GM21619 (cell line): ENCODE measurements around the gene COL1A2.

ENCODE experiments used
- ATAC-seq: cut with Tn5 transposase; IDR thresholded peaks from one replicate; pipeline ENCODE4 v1.9.1; 2021; ENCODE audit not compliant: unreplicated experiment

COL1A2 gene

GRCh38 chr7:94394437-94395140 is at the start of gene COL1A2:
Gene COL1A2 (plus strand): TSS chr7:94394895. CDS start chr7:94395032, 137 bp downstream.
- no peak for ATAC-seq

GRCh38 chr7:94345907-94346306 is 48.8 kb upstream of the COL1A2 start:
- no peak for ATAC-seq

GRCh38 chr7:94348142-94348541 is 46.6 kb upstream of the COL1A2 start:
- ATAC-seq, result no peak

- no peak for ATAC-seq
These were observed 44.0 kb upstream of the COL1A2 start for GRCh38 chr7:94350734-94351133.

GRCh38 chr7:94351703-94352102 is 43.0 kb upstream of the COL1A2 start:
- ATAC-seq, result no peak

- no peak for ATAC-seq
These were observed 41.8 kb upstream of the COL1A2 start for GRCh38 chr7:94352887-94353286.

GRCh38 chr7:94354953-94355352 is 39.7 kb upstream of the COL1A2 start:
- ATAC-seq, result no peak

GRCh38 chr7:94355454-94355853 is 39.2 kb upstream of the COL1A2 start:
- no peak for ATAC-seq

- ATAC-seq, result no peak
These were observed 37.6 kb upstream of the COL1A2 start for GRCh38 chr7:94357076-94357475.

GRCh38 chr7:94360926-94361325 is 33.8 kb upstream of the COL1A2 start:
- no peak for ATAC-seq

- ATAC-seq, result no peak
These were observed 32.4 kb upstream of the COL1A2 start for GRCh38 chr7:94362276-94362675.

GRCh38 chr7:94364816-94365215 is 29.9 kb upstream of the COL1A2 start:
- ATAC-seq, result no peak

- ATAC-seq, result no peak
These were observed 28.5 kb upstream of the COL1A2 start for GRCh38 chr7:94366163-94366562.

GRCh38 chr7:94366832-94367231 is 27.9 kb upstream of the COL1A2 start:
- no peak for ATAC-seq

GRCh38 chr7:94367949-94368348 is 26.7 kb upstream of the COL1A2 start:
- no peak for ATAC-seq

- ATAC-seq, result no peak
These were observed 26.3 kb upstream of the COL1A2 start for GRCh38 chr7:94368371-94368791.

GRCh38 chr7:94374231-94374630 is 20.5 kb upstream of the COL1A2 start:
- no peak for ATAC-seq

- no peak for ATAC-seq
These were observed 19.8 kb upstream of the COL1A2 start for GRCh38 chr7:94374721-94375566.

- no peak for ATAC-seq
These were observed 19.0 kb upstream of the COL1A2 start for GRCh38 chr7:94375691-94376090.

- ATAC-seq, result no peak
These were observed 18.4 kb upstream of the COL1A2 start for GRCh38 chr7:94376281-94376680.

GRCh38 chr7:94378356-94378755 is 16.3 kb upstream of the COL1A2 start:
- ATAC-seq, result no peak

- no peak for ATAC-seq
These were observed 14.4 kb upstream of the COL1A2 start for GRCh38 chr7:94380264-94380663.
